H1 (cell line): ENCODE data around the gene THAP4. TPM values are rescaled to one million over a fixed set of nuclear protein-coding genes. Genes with fewer than 3 reads are reported as not detected.

Experiments
- CTCF ChIA-PET: fragments of 300-600 bp; sonication (Branson Sonifier 250); formaldehyde crosslinking; loops from one replicate; lab custom pipeline; 2021; ENCODE audit not compliant: partially characterized antibody; lab: Charles Lee
- POLR2A ChIA-PET: fragments of 300-600 bp; sonication (Branson Sonifier 250); formaldehyde crosslinking; loops from one replicate; lab custom pipeline; 2021; ENCODE audit warnings: inconsistent platforms; ENCODE audit not compliant: partially characterized antibody; lab: Charles Lee
- DNase-seq, 2 experiments: peaks; one replicate each; pipeline versions ENCODE4 v3.0.0 to v3.0.0-alpha.2; 2010 to 2022; ENCODE audit warnings: low spot score in 2 of 2, low read depth in 1 of 2, mixed read lengths in 1 of 2
- FAIRE-seq: peaks from 2 replicates; lab custom pipeline; 2011; peaks lifted over from hg19 to GRCh38; lab: Jason Lieb, UNC
- H2AFZ ChIP-seq: 2 replicates; pipeline ENCODE4 v1.8.1; 2012; ENCODE audit warnings: low read length, inconsistent platforms
- H2AK5ac ChIP-seq: 2 replicates; pipeline ENCODE4 v1.6.1; 2013; ENCODE audit warnings: low read depth, low read length
- H2BK120ac ChIP-seq: replicated peaks from 2 replicates; pipeline ENCODE3; 2013; ENCODE audit warnings: low read depth, low read length, inconsistent platforms
- H2BK12ac ChIP-seq: 2 replicates; pipeline ENCODE4 v1.6.1; 2013; ENCODE audit warnings: low read depth, low read length
- H2BK15ac ChIP-seq: 2 replicates; pipeline ENCODE4 v1.6.1; 2013; ENCODE audit warnings: low read length
- H2BK20ac ChIP-seq: 2 replicates; pipeline ENCODE4 v1.6.1; 2013; ENCODE audit warnings: low read length
- H2BK5ac ChIP-seq: 2 replicates; pipeline ENCODE4 v1.6.1; 2013; ENCODE audit warnings: low read depth, low read length
- H3K14ac ChIP-seq: 2 replicates; pipeline ENCODE4 v1.6.1; 2013; ENCODE audit warnings: inconsistent platforms; ENCODE audit not compliant: insufficient read length
- H3K18ac ChIP-seq: 2 replicates; pipeline ENCODE4 v1.6.1; 2013; ENCODE audit warnings: low read length; ENCODE audit errors: extremely low read depth
- H3K23ac ChIP-seq: 2 replicates; pipeline ENCODE4 v1.6.1; 2013; ENCODE audit warnings: inconsistent platforms; ENCODE audit not compliant: insufficient read length
- H3K23me2 ChIP-seq: 2 replicates; pipeline ENCODE4 v1.6.1; 2013; ENCODE audit warnings: low read depth, low read length
- H3K27ac ChIP-seq: 2 replicates; pipeline ENCODE4 v1.6.1; 2011; ENCODE audit warnings: low read depth, low read length, inconsistent platforms
- H3K27me3 ChIP-seq, 4 experiments: replicated peaks in 1 of 4; 1 replicate in 1 of 4; 2 replicates in 3 of 4; pipeline versions ENCODE4 v1.6.1 to v1.8.1; 2011 to 2013; ENCODE audit warnings: low read length in 3 of 4, mild to moderate bottlenecking in 3 of 4, inconsistent platforms in 2 of 4, mixed read lengths in 2 of 4, moderate library complexity in 1 of 4; ENCODE audit not compliant: control insufficient read depth in 3 of 4, insufficient read depth in 3 of 4; ENCODE audit errors: extremely low read depth in 1 of 4
- H3K36me3 ChIP-seq, 4 experiments: 2 replicates each; pipeline versions ENCODE4 v1.6.1 to v1.8.1; 2011 to 2013; ENCODE audit warnings: mild to moderate bottlenecking in 4 of 4, low read length in 3 of 4, moderate library complexity in 2 of 4, control low read depth in 1 of 4, inconsistent platforms in 1 of 4; ENCODE audit not compliant: insufficient read depth in 4 of 4, control insufficient read depth in 2 of 4
- H3K4ac ChIP-seq: replicated peaks from 2 replicates; pipeline ENCODE3; 2013; ENCODE audit warnings: low read length, low read depth, mixed read lengths, inconsistent platforms; ENCODE audit not compliant: insufficient read length
- H3K4me1 ChIP-seq, 4 experiments: replicated peaks in 1 of 4; 1 replicate in 1 of 4; 2 replicates in 3 of 4; pipeline versions ENCODE4 v1.6.1 to v1.8.1; 2011 to 2013; ENCODE audit warnings: low read length in 3 of 4, inconsistent platforms in 2 of 4, mixed read lengths in 1 of 4; ENCODE audit not compliant: insufficient read depth in 4 of 4, control insufficient read depth in 3 of 4
- H3K4me2 ChIP-seq, 2 experiments: 2 replicates each; pipeline versions ENCODE4 v1.6.1 to v1.8.1; 2011 to 2013; ENCODE audit warnings: low read depth in 2 of 2, low read length in 2 of 2, control low read depth in 1 of 2, inconsistent platforms in 1 of 2, mild to moderate bottlenecking in 1 of 2; ENCODE audit not compliant: insufficient read depth in 1 of 2
- H3K4me3 ChIP-seq, 4 experiments: fragments of 200-600, 300-600 bp in 1 of 4; sonication (generic), shearing (Covaris generic), sonication (Bioruptor Twin) in 1 of 4; 2 replicates each; pipeline versions ENCODE4 v1.5.1 to v1.8.1; 2011 to 2016; ENCODE audit warnings: low read length in 4 of 4, low read depth in 3 of 4, control low read depth in 2 of 4, inconsistent platforms in 2 of 4, mild to moderate bottlenecking in 2 of 4, mixed read lengths in 1 of 4, moderate library complexity in 1 of 4; ENCODE audit not compliant: insufficient read depth in 2 of 4; ENCODE audit errors: extremely low read depth in 1 of 4
- H3K56ac ChIP-seq: replicated peaks from 2 replicates; pipeline ENCODE3; 2013; ENCODE audit warnings: low read depth, mild to moderate bottlenecking, mixed read lengths, low read length, inconsistent platforms; ENCODE audit not compliant: insufficient read length
- H3K79me1 ChIP-seq: 2 replicates; pipeline ENCODE4 v1.6.1; 2013; ENCODE audit warnings: low read depth, low read length, control low read depth
- H3K79me2 ChIP-seq, 2 experiments: 2 replicates each; pipeline versions ENCODE4 v1.6.1 to v1.8.1; 2012 to 2013; ENCODE audit warnings: low read length in 2 of 2, mild to moderate bottlenecking in 2 of 2, inconsistent platforms in 1 of 2; ENCODE audit not compliant: insufficient read depth in 2 of 2, control insufficient read depth in 1 of 2
- H3K9ac ChIP-seq, 4 experiments: replicated peaks in 1 of 4; 1 replicate in 1 of 4; 2 replicates in 3 of 4; pipeline versions ENCODE4 v1.6.1 to v1.8.1; 2011 to 2013; ENCODE audit warnings: low read depth in 3 of 4, low read length in 3 of 4, control low read depth in 2 of 4, mild to moderate bottlenecking in 2 of 4, moderate library complexity in 2 of 4, inconsistent platforms in 1 of 4; ENCODE audit errors: extremely low read depth in 1 of 4
- H3K9me3 ChIP-seq, 2 experiments: 2 replicates each; pipeline versions ENCODE4 v1.6.1 to v1.8.1; 2012 to 2013; ENCODE audit warnings: mild to moderate bottlenecking in 2 of 2, moderate library complexity in 2 of 2, control low read depth in 1 of 2, inconsistent platforms in 1 of 2, low read depth in 1 of 2, low read length in 1 of 2, mixed read lengths in 1 of 2; ENCODE audit not compliant: insufficient read depth in 2 of 2
- H4K20me1 ChIP-seq, 2 experiments: replicated peaks in 1 of 2; 2 replicates each; pipeline versions ENCODE3 to v1.8.1; 2011 to 2013; ENCODE audit warnings: inconsistent platforms in 2 of 2, low read length in 2 of 2, mild to moderate bottlenecking in 1 of 2; ENCODE audit not compliant: insufficient read depth in 2 of 2, control insufficient read depth in 1 of 2
- H4K5ac ChIP-seq: 2 replicates; pipeline ENCODE4 v1.6.1; 2013; ENCODE audit warnings: low read length, low read depth, mixed read lengths, inconsistent platforms; ENCODE audit not compliant: insufficient read length
- H4K8ac ChIP-seq: 2 replicates; pipeline ENCODE4 v1.8.0; 2013; ENCODE audit warnings: mild to moderate bottlenecking, moderate library complexity, low read length, inconsistent platforms; ENCODE audit not compliant: insufficient read depth; ENCODE audit errors: extremely low read depth
- H4K91ac ChIP-seq: replicated peaks from 2 replicates; pipeline ENCODE3; 2013; ENCODE audit warnings: low read length, mixed read lengths, inconsistent platforms; ENCODE audit not compliant: insufficient read length
- CEBPB ChIP-seq: IDR thresholded peaks from 2 replicates; pipeline ENCODE4 v1.6.1; 2012; ENCODE audit warnings: low read depth, low read length
- JUND ChIP-seq: IDR thresholded peaks from 2 replicates; pipeline ENCODE4 v1.6.1; 2011; ENCODE audit warnings: mild to moderate bottlenecking, improper control_type of control experiment, low read length
- NRF1 ChIP-seq: IDR thresholded peaks from 2 replicates; pipeline ENCODE4 v1.6.1; 2011; ENCODE audit warnings: mild to moderate bottlenecking, low read depth, low read length, improper control_type of control experiment
- RBBP5 ChIP-seq: IDR thresholded peaks from 2 replicates; pipeline ENCODE4 v1.7.1; 2012; ENCODE audit warnings: low read depth, mild to moderate bottlenecking, inconsistent platforms, low read length, moderate library complexity, borderline replicate concordance
- RNF2 ChIP-seq: fragments of 200-900, 300-1000 bp; sonication (generic); IDR thresholded peaks from 2 replicates; pipeline ENCODE4 v1.7.1; 2016; ENCODE audit warnings: borderline replicate concordance, low read depth, mild to moderate bottlenecking, antibody characterized with exemption, low read length; ENCODE audit not compliant: poor library complexity, severe bottlenecking; ENCODE audit errors: missing control alignments
- RXRA ChIP-seq: IDR thresholded peaks from 2 replicates; pipeline ENCODE4 v1.6.1; 2011; ENCODE audit warnings: low read depth, mild to moderate bottlenecking, low read length, moderate library complexity; ENCODE audit not compliant: insufficient read depth
- SIX5 ChIP-seq: IDR thresholded peaks from 2 replicates; pipeline ENCODE4 v1.6.1; 2011; ENCODE audit warnings: mild to moderate bottlenecking, low read depth, low read length
- SP4 ChIP-seq: IDR thresholded peaks from 2 replicates; pipeline ENCODE4 v1.6.1; 2012; ENCODE audit warnings: low read length, inconsistent platforms
- SUZ12 ChIP-seq: fragments of 200-600 bp; sonication (generic); IDR thresholded peaks from 2 replicates; pipeline ENCODE4 v1.6.1; 2012; ENCODE audit warnings: mild to moderate bottlenecking, inconsistent platforms, low read length, moderate library complexity, mixed read lengths
- TAF1 ChIP-seq: IDR thresholded peaks from 2 replicates; pipeline ENCODE4 v1.6.1; 2011; ENCODE audit warnings: mild to moderate bottlenecking, low read depth, low read length
- TBP ChIP-seq: IDR thresholded peaks from 2 replicates; pipeline ENCODE4 v1.6.1; 2011; ENCODE audit warnings: low read depth, low read length, improper control_type of control experiment
- WGBS, 2 experiments: shearing (Covaris generic) in 1 of 2; methylation state at CpG; one replicate each; pipeline versions ENCODE4 v1.1.6 to v1.1.7; 2013 to 2015; ENCODE audit warnings: low lambda C conversion rate in 2 of 2, mixed read lengths in 2 of 2, inconsistent platforms in 1 of 2, low coverage in 1 of 2, missing lambda C conversion rate in 1 of 2; ENCODE audit not compliant: insufficient replicate concordance in 2 of 2, insufficient coverage in 1 of 2, insufficient read length in 1 of 2; ENCODE audit errors: extremely low coverage in 1 of 2, missing lambda C conversion rate in 1 of 2; 5-methylcytosine and 5-hydroxymethylcytosine counted together
- polyA plus RNA-seq, 7 experiments: library from polyadenylated mRNA; depleted of rRNA in 3 of 7; stranded (reverse) in 5 of 7; unstranded in 2 of 7; fragments of >200 nt in 5 of 7; fragments of 200-250 nt in 2 of 7; gene quantifications; 1 replicate in 5 of 7; 2 replicates in 1 of 7; 4 replicates in 1 of 7; pipeline versions ENCODE4 v1.2.1 to v1.2.3, GENCODE V29; 2011 to 2013; ENCODE audit warnings: missing spikeins in 2 of 7, mixed read lengths in 2 of 7
- total RNA-seq: library from RNA; stranded (reverse); fragmentation: NEBNext Ultra II Directional; extraction: Animal tissue kit (Norgen Biotek cat#: 25700); gene quantifications from 2 replicates; pipeline ENCODE4 v1.2.1, GENCODE V29; 2021

THAP4 gene
- total and polyA plus RNA-seq, 2 of the 8 experiments (the other 6 are each of a cell fraction or from before 2014, with no cell fraction given), result 78.9 to 83.6 TPM

- H2BK12ac ChIP-seq, result no peak overlapping the region
- H2AK5ac ChIP-seq, result peak overlapping the region; percentile 75; the same call in 1 of the 2 replicates
- no peak overlapping the region for H2BK120ac ChIP-seq
- CTCF ChIA-PET, result interaction anchor here (0.6 to 0.8 kb wide), 2 partner anchors 18 to 27 kb away, joined by 3 read pairs; no protein-coding TSS in a partner anchor
- H3K4ac ChIP-seq, result no peak overlapping the region
- H2AFZ ChIP-seq, result no peak overlapping the region
- no peak for FAIRE-seq
- H2BK15ac ChIP-seq, result no peak overlapping the region; the same call in 1 of the 2 replicates
- peaks cover 5% of the 10 kb centered on the region for H3K79me1 ChIP-seq
- H3K23ac ChIP-seq, result no peak overlapping the region
- H3K9me3 ChIP-seq, result 0 out of 4 replicates have a peak, but pooled peaks cover 0 to 4% of the 10 kb centered on the region in 2 experiments
- no peak overlapping the region; the same call in 1 of the 2 replicates for H3K18ac ChIP-seq
- peak overlapping the region; percentile 65; the same call in 1 of the 2 replicates for H4K8ac ChIP-seq
- H3K36me3 ChIP-seq, result no peaks in the 10 kb centered on the region
- DNase-seq, result peak in 1 of 2 experiments; percentile 75
- H3K4me3 ChIP-seq, result peak overlapping the region; percentile 54 to 83 (median 64)
- no peaks in the 10 kb centered on the region; a peak in 2 of 7 replicates for H3K27me3 ChIP-seq
- H2BK20ac ChIP-seq, result no peak overlapping the region
- peaks cover 0 to 9% (median 3%) of the 10 kb centered on the region in 4 experiments; a peak in 4 of 7 replicates for H3K4me1 ChIP-seq
- POLR2A ChIA-PET, result interaction anchor here (0.8 to 3.5 kb wide), 8 partner anchors 11 to 69 kb away, joined by 3 to 22 read pairs (median 4); no protein-coding TSS in a partner anchor
- peaks cover 0 to 5% of the 10 kb centered on the region in 2 experiments; a peak in 1 of 4 replicates for H3K79me2 ChIP-seq
- no peak overlapping the region for H2BK5ac ChIP-seq
- no peak overlapping the region for H4K5ac ChIP-seq
- peaks cover 8% of the 10 kb centered on the region; the same call in 1 of the 2 replicates for H3K23me2 ChIP-seq
- H3K56ac ChIP-seq, result no peak overlapping the region
- H3K14ac ChIP-seq, result no peak overlapping the region
- H3K4me2 ChIP-seq, result peak overlapping the region; percentile 58 to 77
- peak overlapping the region; percentile 40 for H4K91ac ChIP-seq
- no peak overlapping the region for H3K27ac ChIP-seq
- WGBS, 2 experiments, result 18% methylated on average over 48 of the region's 78 CpGs; no CpG with 5 or more reads in 1 of the 2 experiments
- H4K20me1 ChIP-seq, result peaks cover 6 to 16% of the 10 kb centered on the region in 2 experiments
- peak overlapping the region in 3 of 4 experiments; percentile 14 to 82 (median 48); a peak in 3 of 7 replicates for H3K9ac ChIP-seq
- TF ChIP-seq SUZ12 (peak; percentile 40; the same call in 1 of the 2 replicates), TBP (no peak), CEBPB (no peak), RXRA (no peak), RNF2 (no peak), SIX5 (no peak), JUND (no peak), SP4 (no peak), RBBP5 (peak; percentile 38; the same call in 1 of the 2 replicates), TAF1 (peak; percentile 36; the same call in 1 of the 2 replicates), NRF1 (no peak)
Measured at GRCh38 chr2:241559323-241560161, 77.4 kb downstream of the THAP4 start.
